ENCODE measurements around the gene TRIM67. TPM values are rescaled to one million over a fixed set of nuclear protein-coding genes. Genes with fewer than 3 reads are reported as not detected.

TRIM67 gene
- total and polyA plus RNA-seq, 4 donors = under 0.01 to 0.09 TPM; not detected in 2

DNA sequence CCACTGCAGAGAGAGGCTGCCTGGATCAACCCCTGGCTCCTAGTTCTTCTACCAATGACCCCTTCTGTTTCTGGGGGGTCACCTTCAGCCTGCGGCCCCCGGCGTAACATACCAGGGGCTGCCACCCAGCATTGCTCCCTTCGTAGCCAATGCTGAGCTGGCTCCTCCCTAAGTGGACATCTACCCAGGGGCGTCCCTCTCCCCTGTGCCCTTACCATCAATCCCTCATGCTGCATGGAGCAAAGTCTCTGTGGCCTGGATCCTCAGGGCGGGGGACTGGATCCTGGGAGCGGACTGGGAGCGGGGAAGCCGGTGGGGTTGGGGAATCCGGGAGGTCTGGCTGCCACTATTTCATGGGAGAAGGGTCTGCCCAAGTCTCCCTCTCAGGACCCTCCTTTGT is 28.6 kb downstream of the TRIM67 start:
- Histone ChIP-seq H3K27ac (ENCODE audit: low read depth in 1 of 2, low read length in 1 of 2) (no peak overlapping the region), H3K4me3 (no peak overlapping the region), H3K9me3 (ENCODE audit: control insufficient read depth in 4 of 4, insufficient read depth in 3 of 4, low read length in 3 of 4) (peaks cover 0 to 7% (median 0%) of the 10 kb centered on the region in 4 donors), H3K4me1 (ENCODE audit: control insufficient read depth in 5 of 5, insufficient read depth in 5 of 5, low read length in 5 of 5) (peaks cover 0 to 15% (median 3%) of the 10 kb centered on the region in 5 donors), H3K36me3 (ENCODE audit: control insufficient read depth in 4 of 4, insufficient read depth in 4 of 4, low read length in 4 of 4) (no peaks in the 10 kb centered on the region), H3K27me3 (ENCODE audit: control insufficient read depth in 3 of 3, insufficient read depth in 3 of 3, low read length in 2 of 3) (peaks cover 0 to 8% (median 2%) of the 10 kb centered on the region in 3 donors), H3K9ac (ENCODE audit: insufficient read depth in 1 of 2, low read length in 2 of 2) (no peak overlapping the region)
- ATAC-seq (ENCODE audit: insufficient read depth, low FRiP score) = no peak
- no peak for DNase-seq
- 97 to 99% methylated on average over 9 to 10 of the region's 10 CpGs for WGBS, 2 donors
- TF ChIP-seq, protein P1, sequence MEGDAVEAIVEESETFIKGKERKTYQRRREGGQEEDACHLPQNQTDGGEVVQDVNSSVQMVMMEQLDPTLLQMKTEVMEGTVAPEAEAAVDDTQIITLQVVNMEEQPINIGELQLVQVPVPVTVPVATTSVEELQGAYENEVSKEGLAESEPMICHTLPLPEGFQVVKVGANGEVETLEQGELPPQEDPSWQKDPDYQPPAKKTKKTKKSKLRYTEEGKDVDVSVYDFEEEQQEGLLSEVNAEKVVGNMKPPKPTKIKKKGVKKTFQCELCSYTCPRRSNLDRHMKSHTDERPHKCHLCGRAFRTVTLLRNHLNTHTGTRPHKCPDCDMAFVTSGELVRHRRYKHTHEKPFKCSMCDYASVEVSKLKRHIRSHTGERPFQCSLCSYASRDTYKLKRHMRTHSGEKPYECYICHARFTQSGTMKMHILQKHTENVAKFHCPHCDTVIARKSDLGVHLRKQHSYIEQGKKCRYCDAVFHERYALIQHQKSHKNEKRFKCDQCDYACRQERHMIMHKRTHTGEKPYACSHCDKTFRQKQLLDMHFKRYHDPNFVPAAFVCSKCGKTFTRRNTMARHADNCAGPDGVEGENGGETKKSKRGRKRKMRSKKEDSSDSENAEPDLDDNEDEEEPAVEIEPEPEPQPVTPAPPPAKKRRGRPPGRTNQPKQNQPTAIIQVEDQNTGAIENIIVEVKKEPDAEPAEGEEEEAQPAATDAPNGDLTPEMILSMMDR (IDR thresholded peaks at IDR 0.05; ENCODE audit: control extremely low read depth, extremely low read depth) = no peak

DNA sequence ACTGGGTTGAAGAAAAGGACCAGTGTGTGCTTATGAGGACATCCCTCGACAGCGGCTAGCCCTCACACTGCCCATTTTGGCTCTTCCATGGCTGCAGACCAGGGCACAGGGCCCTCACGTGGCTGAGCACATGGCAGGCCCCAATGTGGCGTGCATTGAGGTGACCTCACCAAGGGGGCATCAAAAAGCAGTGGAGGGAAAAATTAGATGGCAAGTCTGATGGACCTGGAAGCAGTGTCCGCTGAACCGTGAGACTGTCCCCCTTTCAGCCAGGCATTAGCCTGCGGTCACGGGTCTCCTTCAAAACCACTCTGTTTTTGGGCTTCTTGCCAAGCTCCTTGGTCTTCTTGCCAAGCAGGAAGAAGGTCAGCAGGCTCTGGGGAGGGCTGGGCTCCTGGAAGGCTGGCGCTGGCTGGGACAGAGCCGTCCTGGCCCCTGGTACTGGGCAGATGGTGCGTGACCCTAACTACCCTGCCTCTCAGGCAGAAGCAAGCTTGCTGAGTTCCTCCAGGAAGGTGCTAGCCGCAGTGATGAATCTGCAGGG is 30.8 kb downstream of the TRIM67 start:
- Histone ChIP-seq H3K4me3 (no peak overlapping the region), H3K9me3 (ENCODE audit: control insufficient read depth in 4 of 4, insufficient read depth in 3 of 4, low read length in 3 of 4) (peaks cover 0 to 7% (median 0%) of the 10 kb centered on the region in 4 donors), H3K4me1 (ENCODE audit: control insufficient read depth in 5 of 5, insufficient read depth in 5 of 5, low read length in 5 of 5) (peaks cover 0 to 27% (median 9%) of the 10 kb centered on the region in 5 donors), H3K27ac (ENCODE audit: low read depth in 1 of 2, low read length in 1 of 2) (no peak overlapping the region), H3K9ac (ENCODE audit: insufficient read depth in 1 of 2, low read length in 2 of 2) (no peak overlapping the region), H3K36me3 (ENCODE audit: control insufficient read depth in 4 of 4, insufficient read depth in 4 of 4, low read length in 4 of 4) (no peaks in the 10 kb centered on the region), H3K27me3 (ENCODE audit: control insufficient read depth in 3 of 3, insufficient read depth in 3 of 3, low read length in 2 of 3) (peaks cover 0 to 6% (median 0%) of the 10 kb centered on the region in 3 donors)
- DNase-seq = peak; percentile 72 to 89 (median 83)
- ATAC-seq (ENCODE audit: insufficient read depth, low FRiP score) = peak; percentile 56
- TF ChIP-seq, protein P1 (IDR thresholded peaks at IDR 0.05; ENCODE audit: control extremely low read depth, extremely low read depth) = no peak
- 39 to 57% methylated on average over 12 of the region's 12 CpGs for WGBS, 2 donors

DNA sequence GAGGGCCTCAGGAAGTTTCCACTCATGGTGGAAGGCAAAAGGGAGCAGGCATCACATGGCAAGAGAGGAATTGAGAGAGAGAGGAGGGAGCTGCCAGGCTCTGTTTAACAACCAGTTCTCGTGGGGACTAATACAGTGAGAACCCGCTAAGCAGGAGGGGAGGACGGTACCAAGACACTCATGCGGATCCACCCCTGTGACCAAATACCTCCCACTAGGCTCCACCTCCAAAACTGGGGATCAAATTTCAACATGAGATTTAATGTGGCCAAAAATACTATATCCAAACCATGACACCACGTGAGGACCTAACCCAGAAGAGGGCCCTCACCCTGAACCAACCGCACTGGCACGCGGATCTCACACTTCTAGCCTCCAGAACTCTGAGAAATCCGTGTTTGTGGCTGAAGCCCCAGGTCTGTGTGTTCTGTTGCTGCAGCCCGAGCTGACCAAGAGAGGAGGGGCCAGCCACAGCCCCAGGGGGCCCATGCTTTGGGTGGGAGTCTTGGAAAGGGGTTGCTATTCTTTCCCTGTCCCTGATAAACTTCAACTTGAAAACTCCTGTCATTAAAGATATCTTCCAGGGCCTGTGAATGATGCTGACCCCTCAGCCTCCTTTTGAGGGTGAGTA is 32.0 kb downstream of the TRIM67 start:
- Histone ChIP-seq H3K27me3 (ENCODE audit: control insufficient read depth in 3 of 3, insufficient read depth in 3 of 3, low read length in 2 of 3) (peaks cover 0 to 3% (median 0%) of the 10 kb centered on the region in 3 donors), H3K36me3 (ENCODE audit: control insufficient read depth in 4 of 4, insufficient read depth in 4 of 4, low read length in 4 of 4) (no peaks in the 10 kb centered on the region), H3K27ac (ENCODE audit: low read depth in 1 of 2, low read length in 1 of 2) (no peak overlapping the region), H3K4me1 (ENCODE audit: control insufficient read depth in 5 of 5, insufficient read depth in 5 of 5, low read length in 5 of 5) (peaks cover 0 to 30% (median 9%) of the 10 kb centered on the region in 5 donors), H3K9ac (ENCODE audit: insufficient read depth in 1 of 2, low read length in 2 of 2) (no peak overlapping the region), H3K9me3 (ENCODE audit: control insufficient read depth in 4 of 4, insufficient read depth in 3 of 4, low read length in 3 of 4) (peaks cover 0 to 7% (median 0%) of the 10 kb centered on the region in 4 donors), H3K4me3 (no peak overlapping the region)
- WGBS, 2 donors = 78 to 81% methylated on average over 10 of the region's 10 CpGs
- ATAC-seq (ENCODE audit: insufficient read depth, low FRiP score) (no peak), DNase-seq (peak in 1 of 3 donors; percentile 41)
- TF ChIP-seq, protein P1 (IDR thresholded peaks at IDR 0.05; ENCODE audit: control extremely low read depth, extremely low read depth) = no peak

Data from lung (tissue), 12 donors.